Renal cortex interstitium (tissue), 11 donors: Measurements from ENCODE around the gene CDK17. TPM values are rescaled to one million over a fixed set of nuclear protein-coding genes. Genes with fewer than 3 reads are reported as not detected.
A peak's percentile ranks its signal among the peaks of the same experiment; 100 is the strongest.

Source experiments
- DNase-seq, 11 donors: peaks; one replicate each; pipeline ENCODE4 v3.0.0-alpha.2; 2013; ENCODE audit warnings: low read depth in 9 of 11, low spot score in 4 of 11; ENCODE audit errors: extremely low read depth in 1 of 11
- polyA plus RNA-seq, 3 donors: library from polyadenylated mRNA; unstranded; fragments of 120-200 nt; gene quantifications; one replicate each; pipeline ENCODE4 v1.2.1, GENCODE V29; 2013; ENCODE audit not compliant: insufficient read length in 3 of 3

CDK17 gene
- polyA plus RNA-seq, 3 donors: 32.0 to 43.3 (median 36.7) TPM

DNA sequence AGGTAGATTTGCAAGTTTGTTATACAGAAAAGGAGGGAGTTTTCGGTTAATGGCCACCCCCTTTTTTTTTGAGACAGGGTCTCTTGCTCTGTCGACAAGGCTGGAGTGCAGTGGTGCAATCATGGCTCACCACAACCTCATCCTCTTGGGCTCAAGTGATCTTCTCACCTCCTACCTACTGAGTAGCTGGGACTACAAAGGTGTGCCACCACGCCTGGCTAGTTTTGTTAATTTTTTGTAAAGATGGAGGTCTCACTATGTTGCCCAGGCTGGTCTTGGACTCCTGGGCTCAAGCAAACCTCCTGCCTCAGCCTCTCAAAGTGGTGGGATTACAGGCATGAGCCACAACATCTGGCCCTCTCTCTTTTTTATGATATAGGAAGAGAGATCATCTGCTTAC lies 94.6 kb downstream of the CDK17 start:
- no peak for DNase-seq

GRCh38 chr12:96303653-96304052 lies 96.6 kb downstream of the CDK17 start:
- DNase-seq: peak in 3 of 11 donors; percentile 10 to 17 (median 11)

DNA sequence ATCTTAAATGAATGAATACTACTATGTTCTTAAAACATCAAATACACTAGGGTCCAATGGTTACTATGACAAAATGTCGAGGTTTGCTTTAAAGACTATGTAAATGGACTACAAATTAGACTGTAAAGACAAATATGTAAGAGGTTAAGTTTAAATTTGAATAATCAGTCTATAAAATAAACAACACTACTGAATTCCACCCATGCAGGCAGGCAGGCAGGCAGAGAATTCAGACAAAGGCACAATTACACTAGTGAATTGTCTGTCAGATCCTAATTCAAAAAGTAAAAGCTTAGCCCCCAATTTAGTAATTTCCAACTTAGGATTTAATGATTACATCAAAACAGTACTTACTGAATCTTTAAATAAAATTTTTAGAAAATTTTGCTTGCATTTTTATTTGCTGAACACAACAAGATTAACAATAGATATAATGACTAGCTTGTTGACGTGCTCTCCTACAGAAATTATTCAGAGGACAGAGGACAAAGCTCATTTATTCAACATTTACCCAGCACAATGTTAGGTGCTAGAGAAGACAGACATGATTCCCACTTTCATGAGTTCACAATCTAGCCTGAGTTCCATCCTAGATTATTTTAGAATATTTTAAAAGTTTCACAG lies 97.4 kb downstream of the CDK17 start:
- no peak for DNase-seq

GRCh38 chr12:96301732-96302131 lies 98.5 kb downstream of the CDK17 start:
- no peak for DNase-seq

DNA sequence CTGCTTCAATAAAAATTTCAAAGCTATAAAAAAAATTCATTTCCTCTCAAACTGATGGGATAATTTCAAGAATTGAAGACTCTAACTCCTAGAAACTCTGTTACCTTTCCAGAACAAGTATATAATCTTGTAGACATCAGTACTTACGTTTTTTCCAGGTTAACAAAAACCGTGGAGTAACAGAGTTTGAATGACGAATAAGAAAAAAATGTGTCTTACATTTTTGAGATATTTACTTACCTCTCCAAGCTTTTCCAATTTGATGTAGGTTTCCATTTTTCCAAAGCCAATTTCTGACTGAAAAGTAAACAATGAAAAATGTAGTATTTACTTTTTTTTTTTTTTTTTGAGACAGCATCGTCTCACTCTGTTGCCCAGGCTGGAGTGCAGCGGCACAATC lies 100.2 kb downstream of the CDK17 start:
- no peak for DNase-seq

GRCh38 chr12:96297504-96297903 lies 102.7 kb downstream of the CDK17 start:
- DNase-seq: no peak

DNA sequence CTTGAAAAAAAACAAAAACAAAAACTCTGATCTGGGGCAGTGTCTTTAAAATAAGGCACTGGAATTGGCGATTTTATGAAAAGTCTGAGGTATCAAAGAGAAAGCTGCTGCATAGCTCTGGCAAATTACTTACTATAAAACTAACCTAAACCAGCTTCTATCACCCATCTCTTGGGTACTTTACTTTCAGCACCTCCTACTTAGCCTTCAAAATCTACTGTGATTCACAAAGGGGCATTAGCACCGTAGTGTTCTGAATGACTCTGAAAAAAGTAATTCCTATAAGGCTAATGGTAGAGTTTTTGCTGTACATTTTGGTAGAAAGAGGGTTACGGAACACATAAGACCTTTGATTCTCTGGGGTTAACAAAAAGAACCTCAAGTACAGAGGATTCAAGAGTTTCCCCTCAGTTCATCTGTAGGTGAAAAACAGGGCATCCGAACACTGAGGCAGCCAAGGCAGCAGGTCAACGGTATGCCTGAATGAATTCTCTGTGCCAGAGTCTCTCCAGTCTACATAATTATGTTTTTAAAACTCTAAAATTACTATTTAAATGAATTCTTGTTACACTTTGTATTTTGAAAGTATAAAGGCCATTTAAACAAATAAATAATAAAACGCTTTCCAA lies 104.6 kb downstream of the CDK17 start:
- no peak for DNase-seq

DNA sequence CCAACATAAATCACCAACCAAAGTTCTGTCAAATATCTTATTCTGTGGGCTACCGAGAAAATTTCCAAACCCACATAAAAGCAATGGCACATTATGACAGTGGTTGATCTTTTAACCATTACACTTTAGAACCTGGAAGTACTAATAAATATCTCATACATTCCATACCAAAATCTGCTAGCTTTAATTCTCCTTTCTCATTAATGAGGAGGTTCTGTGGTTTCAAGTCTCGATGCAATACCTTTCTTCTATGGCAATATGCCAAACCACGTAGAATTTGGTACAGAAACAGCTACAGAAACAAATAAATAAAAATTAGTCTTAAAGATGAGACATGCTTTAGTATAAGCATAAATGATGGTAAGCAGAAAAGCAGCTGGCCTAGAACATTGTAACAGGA lies 105.4 kb downstream of the CDK17 start:
- no peak for DNase-seq

DNA sequence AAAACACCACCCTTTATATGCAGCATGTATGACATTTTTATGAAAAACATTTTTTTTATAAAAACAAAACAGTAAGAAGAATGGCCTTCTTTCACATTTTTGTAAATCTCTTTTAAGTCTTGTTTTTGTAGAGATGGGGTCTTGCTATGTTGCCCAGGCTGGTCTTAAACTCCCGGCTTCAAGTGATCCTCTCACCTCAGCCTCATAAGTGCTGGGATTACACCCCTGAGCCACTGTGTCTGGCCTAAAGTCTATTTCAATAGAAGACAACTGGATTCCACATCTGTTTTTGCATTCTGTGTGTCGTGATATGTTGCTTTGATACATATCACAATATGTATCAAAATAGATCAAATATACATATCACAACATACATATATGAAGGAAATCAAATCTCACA lies 107.1 kb downstream of the CDK17 start:
- DNase-seq: no peak

GRCh38 chr12:96289067-96289466 lies 111.2 kb downstream of the CDK17 start:
- no peak for DNase-seq

GRCh38 chr12:96285158-96285557 lies 115.1 kb downstream of the CDK17 start:
- DNase-seq: no peak

DNA sequence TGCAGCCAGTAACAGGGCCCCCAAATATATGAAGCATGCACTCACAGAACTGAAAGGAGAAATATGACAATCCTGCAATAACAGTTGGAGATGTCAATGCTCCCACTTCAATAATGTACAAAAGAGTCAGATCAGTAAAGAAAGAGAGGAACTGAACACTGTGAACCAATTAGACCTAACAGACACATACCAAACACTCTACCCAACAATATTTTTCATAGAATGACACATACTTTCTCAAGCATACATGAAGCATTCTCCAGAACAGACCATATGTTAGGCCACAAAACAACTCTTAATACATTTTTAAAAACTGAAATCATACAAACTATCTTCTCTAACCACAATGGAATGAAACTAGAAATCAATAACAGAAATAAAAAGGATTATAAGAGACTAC lies 125.9 kb downstream of the CDK17 start:
- DNase-seq: no peak

DNA sequence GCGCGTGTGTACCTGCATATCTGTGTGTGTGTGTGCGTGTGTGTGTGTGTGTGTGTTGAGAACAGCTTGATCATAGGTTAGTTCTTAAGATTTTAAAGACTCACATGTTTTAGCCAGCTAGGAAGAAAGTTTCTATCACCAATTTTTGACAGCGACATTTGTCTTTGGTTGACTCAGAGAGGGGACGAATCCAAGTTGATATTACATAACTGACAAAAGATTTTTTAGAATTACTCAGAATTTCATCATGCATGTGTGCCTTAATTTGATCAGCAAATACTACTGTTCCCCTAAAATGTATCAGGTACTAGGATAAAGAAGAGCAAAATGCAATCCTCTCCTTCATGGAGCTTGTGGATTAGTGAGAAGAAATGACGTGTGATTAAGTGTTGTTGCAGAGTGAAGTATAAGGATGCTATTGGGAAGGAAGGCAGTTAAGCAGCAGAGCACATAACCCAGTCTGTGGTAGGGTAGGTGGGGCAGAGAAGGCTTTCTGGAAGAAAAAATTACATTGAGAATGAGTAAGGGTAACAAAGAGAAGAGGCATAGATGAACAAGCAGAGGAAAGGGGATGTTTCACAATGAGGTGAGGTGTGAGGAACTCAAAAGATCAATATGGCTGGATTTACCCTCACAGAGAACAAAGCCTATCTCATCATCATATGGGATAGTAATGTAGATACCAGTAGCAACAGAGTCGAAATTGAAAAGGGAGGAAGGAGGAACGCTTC lies 128.6 kb downstream of the CDK17 start:
- no peak for DNase-seq

DNA sequence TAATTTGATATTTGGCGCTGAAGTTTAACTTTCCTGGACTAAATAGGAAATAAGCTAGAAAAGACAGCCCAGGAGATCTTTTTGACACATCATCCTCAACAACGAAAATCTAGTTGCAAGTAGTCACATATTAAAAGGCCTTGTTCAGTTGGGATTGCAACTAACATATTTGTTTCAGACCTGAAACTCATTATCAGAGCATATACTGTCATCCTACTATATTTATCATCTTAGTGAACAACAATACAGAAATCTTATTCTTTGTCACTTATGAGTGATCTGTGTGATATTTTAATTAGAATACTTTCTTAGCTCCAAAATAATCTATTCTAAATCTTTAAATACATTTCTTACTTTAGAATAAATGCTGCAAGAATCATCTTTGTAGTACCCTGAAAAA lies 134.0 kb downstream of the CDK17 start:
- no peak for DNase-seq

DNA sequence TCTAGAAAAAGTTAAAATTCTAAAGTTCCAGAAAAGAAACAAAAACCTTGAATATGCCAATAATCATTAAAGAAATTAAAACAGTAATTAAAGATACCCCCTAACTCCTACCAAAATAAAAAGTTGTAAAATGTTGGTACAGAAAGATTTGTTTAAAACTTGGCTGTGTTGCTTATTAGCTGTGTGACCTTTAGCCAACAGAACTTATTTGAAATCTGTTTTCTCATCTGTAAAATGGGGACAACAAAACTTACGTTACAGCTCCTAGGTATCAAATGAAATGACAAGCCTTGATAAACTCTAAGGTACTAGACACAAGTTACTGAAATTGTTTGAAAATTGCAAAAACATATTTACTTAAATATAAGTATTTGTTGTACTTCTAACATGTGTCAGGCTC lies 134.4 kb downstream of the CDK17 start:
- no peak for DNase-seq

DNA sequence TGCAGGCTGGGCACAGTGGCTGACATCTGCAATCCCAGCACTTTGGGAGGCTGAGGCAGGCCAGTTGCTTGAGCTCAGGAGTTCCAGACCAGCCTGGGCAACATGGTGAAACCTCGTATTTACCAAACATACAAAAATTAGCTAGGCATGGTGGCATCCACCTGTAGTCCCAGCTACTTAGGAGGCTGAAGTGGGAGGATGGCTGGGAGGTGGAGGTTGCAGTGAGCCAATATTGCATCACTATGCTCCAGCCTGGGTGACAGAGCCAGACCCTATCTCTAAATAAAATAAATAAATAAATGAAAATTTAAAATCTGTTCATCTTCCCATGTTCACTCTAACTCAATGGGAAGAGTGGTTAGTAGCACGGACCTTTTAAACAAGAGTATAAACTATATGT lies 134.8 kb downstream of the CDK17 start:
- DNase-seq: no peak

- DNase-seq: no peak
Observed at GRCh38 chr12:96263449-96263902, 136.8 kb downstream of the CDK17 start.

- DNase-seq: no peak
Observed at GRCh38 chr12:96261557-96261956, 138.7 kb downstream of the CDK17 start.

DNA sequence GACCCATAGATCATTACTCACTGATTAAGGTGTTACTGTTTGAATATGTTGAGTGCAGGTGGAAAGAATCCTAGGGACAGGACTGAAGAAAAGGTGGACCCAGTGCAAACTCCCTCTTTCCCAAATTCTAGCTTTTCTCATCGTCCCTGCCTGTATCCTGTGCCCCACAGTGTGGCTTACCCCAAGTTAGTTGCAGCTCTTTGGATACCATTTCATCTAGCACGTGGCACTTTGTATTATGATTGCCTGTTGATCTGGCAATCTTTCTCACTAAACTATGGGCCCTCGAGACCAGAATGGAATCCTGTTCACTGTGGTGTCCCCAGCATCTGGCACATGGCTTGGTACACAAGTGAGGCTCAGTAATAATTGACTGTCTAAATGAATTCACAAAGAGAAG lies 139.6 kb downstream of the CDK17 start:
- DNase-seq: no peak

DNA sequence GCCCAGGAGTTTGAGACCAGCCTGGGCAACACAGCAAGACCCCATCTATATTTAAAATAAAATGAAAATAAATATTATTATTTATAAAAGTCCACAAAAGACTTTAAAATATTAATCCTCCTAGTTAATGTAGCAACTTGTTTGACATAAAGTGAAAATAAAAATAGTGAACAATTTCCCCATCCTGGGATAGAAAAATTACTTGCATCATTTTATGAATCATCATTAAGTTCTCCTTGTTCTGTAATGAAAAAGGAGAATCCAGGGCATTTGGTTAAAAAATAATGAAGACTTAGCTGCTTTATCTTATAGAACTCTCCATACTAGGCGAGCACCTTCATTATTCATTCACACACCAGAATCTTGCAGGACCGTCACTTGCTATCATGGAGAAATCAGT lies 140.0 kb downstream of the CDK17 start:
- no peak for DNase-seq
